ENCODE data around the gene ANKRD6. TPM values are rescaled to one million over a fixed set of nuclear protein-coding genes. Genes with fewer than 3 reads are reported as not detected.

Gene ANKRD6
- total RNA-seq, 1 donor from 2014 or later = 13.5 TPM

DNA sequence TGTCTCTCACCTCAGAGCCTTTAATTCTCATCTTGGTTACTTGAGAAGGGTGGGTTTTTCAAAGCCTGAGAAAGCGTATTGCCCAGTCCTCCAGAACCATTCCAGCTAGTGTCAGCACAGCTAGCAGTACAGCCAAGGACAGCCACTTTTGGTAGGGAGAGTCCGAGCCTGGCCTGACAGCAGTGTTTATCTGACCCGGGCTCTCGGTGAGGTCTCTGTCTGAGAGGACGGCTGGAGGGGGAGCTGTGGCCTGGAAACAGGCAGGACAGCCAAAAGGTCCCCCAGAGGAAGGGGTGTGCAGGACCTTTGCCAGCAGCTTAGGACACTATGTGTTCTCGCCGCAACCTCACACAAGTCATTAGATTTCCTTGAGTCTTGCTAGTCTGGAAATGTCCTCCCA, 166.8 kb downstream of the ANKRD6 start:
- H2AFZ ChIP-seq (ENCODE audit: low read depth, low read length) = no peak overlapping the region
- Mint-ChIP-seq H3K36me3 (ENCODE audit: low read depth, unreplicated experiment) (peaks cover 7% of the 10 kb centered on the region), H3K27me3 (ENCODE audit: low read depth, unreplicated experiment) (no peaks in the 10 kb centered on the region), H3K9me3 (ENCODE audit: unreplicated experiment) (peaks cover 2% of the 10 kb centered on the region), H3K4me3 (ENCODE audit: unreplicated experiment) (no peak overlapping the region), H3K4me1 (ENCODE audit: low read depth, unreplicated experiment) (no peaks in the 10 kb centered on the region), H3K27ac (ENCODE audit: unreplicated experiment) (no peak overlapping the region)
- H3K4me2 ChIP-seq (ENCODE audit: low read length) = no peak overlapping the region
- no peak overlapping the region for H3K9ac ChIP-seq (ENCODE audit: low read length)
- no peaks in the 10 kb centered on the region for H4K20me1 ChIP-seq (ENCODE audit: insufficient read depth, low read length)
- no peaks in the 10 kb centered on the region for H3K4me1 ChIP-seq (ENCODE audit: insufficient read depth, low read length)
- H3K27me3 ChIP-seq (ENCODE audit: insufficient read depth, low read length) = no peaks in the 10 kb centered on the region
- H3K36me3 ChIP-seq (ENCODE audit: insufficient read depth, low read length) = no peaks in the 10 kb centered on the region
- no peaks in the 10 kb centered on the region for H3K9me3 ChIP-seq (ENCODE audit: insufficient read depth, low read depth, low read length)
- DNase-seq (ENCODE audit: low read depth) = no peak
- H3K27ac ChIP-seq (ENCODE audit: low read depth, low read length) = no peak overlapping the region
- no peak for TF ChIP-seq EZH2 (IDR thresholded peaks at IDR 0.05; ENCODE audit: insufficient read depth, low read length)
- TF ChIP-seq, protein P1, sequence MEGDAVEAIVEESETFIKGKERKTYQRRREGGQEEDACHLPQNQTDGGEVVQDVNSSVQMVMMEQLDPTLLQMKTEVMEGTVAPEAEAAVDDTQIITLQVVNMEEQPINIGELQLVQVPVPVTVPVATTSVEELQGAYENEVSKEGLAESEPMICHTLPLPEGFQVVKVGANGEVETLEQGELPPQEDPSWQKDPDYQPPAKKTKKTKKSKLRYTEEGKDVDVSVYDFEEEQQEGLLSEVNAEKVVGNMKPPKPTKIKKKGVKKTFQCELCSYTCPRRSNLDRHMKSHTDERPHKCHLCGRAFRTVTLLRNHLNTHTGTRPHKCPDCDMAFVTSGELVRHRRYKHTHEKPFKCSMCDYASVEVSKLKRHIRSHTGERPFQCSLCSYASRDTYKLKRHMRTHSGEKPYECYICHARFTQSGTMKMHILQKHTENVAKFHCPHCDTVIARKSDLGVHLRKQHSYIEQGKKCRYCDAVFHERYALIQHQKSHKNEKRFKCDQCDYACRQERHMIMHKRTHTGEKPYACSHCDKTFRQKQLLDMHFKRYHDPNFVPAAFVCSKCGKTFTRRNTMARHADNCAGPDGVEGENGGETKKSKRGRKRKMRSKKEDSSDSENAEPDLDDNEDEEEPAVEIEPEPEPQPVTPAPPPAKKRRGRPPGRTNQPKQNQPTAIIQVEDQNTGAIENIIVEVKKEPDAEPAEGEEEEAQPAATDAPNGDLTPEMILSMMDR (IDR thresholded peaks at IDR 0.05; ENCODE audit: insufficient read depth, low read depth, low read length) = no peak
- no peaks in the 10 kb centered on the region for H3K79me2 ChIP-seq (ENCODE audit: insufficient read depth, low read length)
- no peak overlapping the region for H3K4me3 ChIP-seq (ENCODE audit: insufficient read depth, low read depth, low read length)
- FAIRE-seq = no peak

GRCh38 chr6:89602166-89602565, 169.2 kb downstream of the ANKRD6 start:
- no peaks in the 10 kb centered on the region for H3K4me1 Mint-ChIP-seq (ENCODE audit: low read depth, unreplicated experiment)
- Histone ChIP-seq H2AFZ (ENCODE audit: low read depth, low read length) (no peak overlapping the region), H3K36me3 (ENCODE audit: insufficient read depth, low read length) (no peaks in the 10 kb centered on the region), H3K4me3 (ENCODE audit: insufficient read depth, low read depth, low read length) (no peak overlapping the region), H3K27ac (ENCODE audit: low read depth, low read length) (no peak overlapping the region), H3K4me2 (ENCODE audit: low read length) (no peak overlapping the region), H3K27me3 (ENCODE audit: insufficient read depth, low read length) (no peaks in the 10 kb centered on the region), H4K20me1 (ENCODE audit: insufficient read depth, low read length) (no peaks in the 10 kb centered on the region), H3K79me2 (ENCODE audit: insufficient read depth, low read length) (no peaks in the 10 kb centered on the region), H3K9ac (ENCODE audit: low read length) (no peak overlapping the region), H3K4me1 (ENCODE audit: insufficient read depth, low read length) (no peaks in the 10 kb centered on the region), H3K9me3 (ENCODE audit: insufficient read depth, low read depth, low read length) (no peaks in the 10 kb centered on the region)
- H3K27me3 Mint-ChIP-seq (ENCODE audit: low read depth, unreplicated experiment) = no peaks in the 10 kb centered on the region
- no peak overlapping the region for H3K4me3 Mint-ChIP-seq (ENCODE audit: unreplicated experiment)
- TF ChIP-seq, protein P1 (IDR thresholded peaks at IDR 0.05; ENCODE audit: insufficient read depth, low read depth, low read length) = no peak
- TF ChIP-seq EZH2 (IDR thresholded peaks at IDR 0.05; ENCODE audit: insufficient read depth, low read length) = no peak
- H3K36me3 Mint-ChIP-seq (ENCODE audit: low read depth, unreplicated experiment) = peaks cover 3% of the 10 kb centered on the region
- FAIRE-seq (no peak), DNase-seq (ENCODE audit: low read depth) (no peak)
- H3K9me3 Mint-ChIP-seq (ENCODE audit: unreplicated experiment) = peaks cover 2% of the 10 kb centered on the region
- no peak overlapping the region for H3K27ac Mint-ChIP-seq (ENCODE audit: unreplicated experiment)

- no peaks in the 10 kb centered on the region for H3K9me3 Mint-ChIP-seq (ENCODE audit: unreplicated experiment)
- H3K4me1 Mint-ChIP-seq (ENCODE audit: low read depth, unreplicated experiment) = no peaks in the 10 kb centered on the region
- DNase-seq (ENCODE audit: low read depth) = no peak
Observed at GRCh38 chr6:89604653-89605052, 171.7 kb downstream of the ANKRD6 start.

More at GRCh38 chr6:89604653-89605052, 171.7 kb downstream of the ANKRD6 start:
- Histone ChIP-seq H4K20me1 (ENCODE audit: insufficient read depth, low read length) (no peaks in the 10 kb centered on the region), H2AFZ (ENCODE audit: low read depth, low read length) (no peak overlapping the region), H3K9me3 (ENCODE audit: insufficient read depth, low read depth, low read length) (no peaks in the 10 kb centered on the region), H3K27me3 (ENCODE audit: insufficient read depth, low read length) (no peaks in the 10 kb centered on the region), H3K27ac (ENCODE audit: low read depth, low read length) (no peak overlapping the region), H3K4me3 (ENCODE audit: insufficient read depth, low read depth, low read length) (no peak overlapping the region), H3K4me2 (ENCODE audit: low read length) (no peak overlapping the region), H3K9ac (ENCODE audit: low read length) (no peak overlapping the region), H3K4me1 (ENCODE audit: insufficient read depth, low read length) (no peaks in the 10 kb centered on the region), H3K79me2 (ENCODE audit: insufficient read depth, low read length) (no peaks in the 10 kb centered on the region), H3K36me3 (ENCODE audit: insufficient read depth, low read length) (no peaks in the 10 kb centered on the region)
- no peak for FAIRE-seq
- Mint-ChIP-seq H3K36me3 (ENCODE audit: low read depth, unreplicated experiment) (peaks cover 3% of the 10 kb centered on the region), H3K4me3 (ENCODE audit: unreplicated experiment) (no peak overlapping the region), H3K27ac (ENCODE audit: unreplicated experiment) (no peak overlapping the region), H3K27me3 (ENCODE audit: low read depth, unreplicated experiment) (no peaks in the 10 kb centered on the region)
- TF ChIP-seq, protein P1 (IDR thresholded peaks at IDR 0.05; ENCODE audit: insufficient read depth, low read depth, low read length) = no peak
- no peak for TF ChIP-seq EZH2 (IDR thresholded peaks at IDR 0.05; ENCODE audit: insufficient read depth, low read length)

Measured in astrocyte (in vitro differentiated cells and primary cell).